Fibroblast of lung (primary cell): ENCODE measurements around the gene LPGAT1. TPM values are rescaled to one million over a fixed set of nuclear protein-coding genes. Genes with fewer than 3 reads are reported as not detected.

Experiments
- polyA plus RNA-seq, 2 donors: library from polyadenylated mRNA; depleted of rRNA in 1 of 2; stranded (reverse) in 1 of 2; unstranded in 1 of 2; fragments of >200 nt; gene quantifications; 2 replicates each; pipeline ENCODE4 v1.2.1, GENCODE V29; 2011 to 2012; ENCODE audit warnings: missing spikeins in 1 of 2
- total RNA-seq: library from RNA; depleted of rRNA; stranded (reverse); fragments of >200 nt; gene quantifications from 2 replicates; pipeline ENCODE4 v1.2.1, GENCODE V29; 2014

Gene LPGAT1
- total and polyA plus RNA-seq, 2 donors (not counting 1 experiment from before 2014, with no cell fraction given) = 20.7 to 34.7 TPM

Other genes starting within 250 kb of the LPGAT1 start
- 0.26 and 12.7 TPM in 2 replicates for gene NEK2, start 155.1 kb downstream of the LPGAT1 start, total RNA-seq
- 6.8 and 22.5 TPM in 2 replicates for gene NEK2, start 155.1 kb downstream of the LPGAT1 start, polyA plus RNA-seq
- gene INTS7, start 204.8 kb upstream of the LPGAT1 start, total RNA-seq = 20.5 and 20.6 TPM in 2 replicates
- gene INTS7, start 204.8 kb upstream of the LPGAT1 start, polyA plus RNA-seq = 22.6 and 23.7 TPM in 2 replicates
- 0.26 and 2.8 TPM in 2 replicates for gene DTL, start 205.0 kb upstream of the LPGAT1 start, total RNA-seq
- 8.7 and 28.6 TPM in 2 replicates for gene DTL, start 205.0 kb upstream of the LPGAT1 start, polyA plus RNA-seq